ENCODE results near the gene CHGA. TPM values are rescaled to one million over a fixed set of nuclear protein-coding genes. Genes with fewer than 3 reads are reported as not detected.

CHGA gene
- total RNA-seq, 1 donor from 2014 or later: 663 TPM

GRCh38 chr14:92965281-92965680 is 42.3 kb downstream of the CHGA start:
- H3K27ac Mint-ChIP-seq (ENCODE audit: unreplicated experiment): no peak overlapping the region
- no peak for DNase-seq
- peaks cover 12% of the 10 kb centered on the region for H3K9me3 Mint-ChIP-seq (ENCODE audit: unreplicated experiment)
- no peak overlapping the region for H3K4me3 Mint-ChIP-seq (ENCODE audit: unreplicated experiment)
- H3K4me1 Mint-ChIP-seq (ENCODE audit: low read depth, unreplicated experiment): peaks cover 26% of the 10 kb centered on the region
- no peak for TF ChIP-seq CTCF (IDR thresholded peaks at IDR 0.05; ENCODE audit: partially characterized antibody, unreplicated experiment)
- peaks cover 4% of the 10 kb centered on the region for H3K36me3 Mint-ChIP-seq (ENCODE audit: unreplicated experiment)
- H3K27me3 Mint-ChIP-seq (ENCODE audit: unreplicated experiment): no peaks in the 10 kb centered on the region

- no peak for DNase-seq
- H3K27ac Mint-ChIP-seq (ENCODE audit: unreplicated experiment): peak overlapping the region; percentile 19
- peaks cover 26% of the 10 kb centered on the region for H3K4me1 Mint-ChIP-seq (ENCODE audit: low read depth, unreplicated experiment)
- H3K36me3 Mint-ChIP-seq (ENCODE audit: unreplicated experiment): peaks cover 4% of the 10 kb centered on the region
- no peak for TF ChIP-seq CTCF (IDR thresholded peaks at IDR 0.05; ENCODE audit: partially characterized antibody, unreplicated experiment)
- no peak overlapping the region for H3K4me3 Mint-ChIP-seq (ENCODE audit: unreplicated experiment)
- H3K9me3 Mint-ChIP-seq (ENCODE audit: unreplicated experiment): peaks cover 13% of the 10 kb centered on the region
- H3K27me3 Mint-ChIP-seq (ENCODE audit: unreplicated experiment): peaks cover 8% of the 10 kb centered on the region
Measured at GRCh38 chr14:92967346-92967926, 44.5 kb downstream of the CHGA start.

GRCh38 chr14:92968291-92969020 is 45.5 kb downstream of the CHGA start:
- Mint-ChIP-seq H3K4me3 (ENCODE audit: unreplicated experiment) (no peak overlapping the region), H3K36me3 (ENCODE audit: unreplicated experiment) (peaks cover 4% of the 10 kb centered on the region), H3K4me1 (ENCODE audit: low read depth, unreplicated experiment) (peaks cover 34% of the 10 kb centered on the region), H3K27ac (ENCODE audit: unreplicated experiment) (peak overlapping the region; percentile 72), H3K27me3 (ENCODE audit: unreplicated experiment) (peaks cover 11% of the 10 kb centered on the region), H3K9me3 (ENCODE audit: unreplicated experiment) (peaks cover 18% of the 10 kb centered on the region)
- no peak for DNase-seq
- no peak for TF ChIP-seq CTCF (IDR thresholded peaks at IDR 0.05; ENCODE audit: partially characterized antibody, unreplicated experiment)

- H3K36me3 Mint-ChIP-seq (ENCODE audit: unreplicated experiment): peaks cover 4% of the 10 kb centered on the region
- H3K4me3 Mint-ChIP-seq (ENCODE audit: unreplicated experiment): no peak overlapping the region
- H3K27me3 Mint-ChIP-seq (ENCODE audit: unreplicated experiment): peaks cover 11% of the 10 kb centered on the region
- TF ChIP-seq CTCF (IDR thresholded peaks at IDR 0.05; ENCODE audit: partially characterized antibody, unreplicated experiment): no peak
- peaks cover 28% of the 10 kb centered on the region for H3K4me1 Mint-ChIP-seq (ENCODE audit: low read depth, unreplicated experiment)
- H3K9me3 Mint-ChIP-seq (ENCODE audit: unreplicated experiment): peaks cover 18% of the 10 kb centered on the region
- no peak for DNase-seq
- H3K27ac Mint-ChIP-seq (ENCODE audit: unreplicated experiment): peak overlapping the region; percentile 72
Measured at GRCh38 chr14:92969430-92969829, 46.5 kb downstream of the CHGA start.

GRCh38 chr14:92969871-92970270 is 46.9 kb downstream of the CHGA start:
- peaks cover 11% of the 10 kb centered on the region for H3K27me3 Mint-ChIP-seq (ENCODE audit: unreplicated experiment)
- no peak overlapping the region for H3K4me3 Mint-ChIP-seq (ENCODE audit: unreplicated experiment)

More at GRCh38 chr14:92969871-92970270, 46.9 kb downstream of the CHGA start:
- no peak for DNase-seq
- no peak for TF ChIP-seq CTCF (IDR thresholded peaks at IDR 0.05; ENCODE audit: partially characterized antibody, unreplicated experiment)
- Mint-ChIP-seq H3K27ac (ENCODE audit: unreplicated experiment) (peak overlapping the region; percentile 72), H3K9me3 (ENCODE audit: unreplicated experiment) (peaks cover 18% of the 10 kb centered on the region), H3K4me1 (ENCODE audit: low read depth, unreplicated experiment) (peaks cover 28% of the 10 kb centered on the region), H3K36me3 (ENCODE audit: unreplicated experiment) (peaks cover 4% of the 10 kb centered on the region)
